PC-3 (cell line): ENCODE measurements around the gene ST6GALNAC1. TPM values are rescaled to one million over a fixed set of nuclear protein-coding genes. Genes with fewer than 3 reads are reported as not detected.

ENCODE experiments used
- ATAC-seq: fragments of 200-7000 bp; cut with Tn5 transposase; 2 replicates; pipeline ENCODE4 v1.9.1; 2020; ENCODE audit warnings: mild to moderate bottlenecking, moderate library complexity
- BruUV-seq: library from RNA; stranded (reverse); fragments of 400-500 nt; replicated peaks from 2 replicates; lab custom pipeline; 2021; lab: Mats Ljungman, UMichigan
- CTCF ChIA-PET: fragments of 300-600 bp; sonication (Branson Sonifier 250); formaldehyde crosslinking; loops from one replicate; lab custom pipeline; 2022; ENCODE audit warnings: antibody characterized with exemption; lab: Charles Lee
- POLR2A ChIA-PET: fragments of 300-600 bp; sonication (Branson Sonifier 250); formaldehyde crosslinking; loops from one replicate; lab custom pipeline; 2022; ENCODE audit warnings: antibody characterized with exemption; ENCODE audit not compliant: unreplicated experiment; lab: Charles Lee
- DNase-seq: peaks from one replicate; pipeline ENCODE4 v3.0.0-alpha.2; 2015
- H2AFZ ChIP-seq: fragments of 300-600 bp; sonication (generic); 2 replicates; pipeline ENCODE4 v1.6.0; 2016; ENCODE audit warnings: antibody characterized with exemption, low read length
- H3F3A ChIP-seq: fragments of 300-600 bp; sonication (generic); one replicate; pipeline ENCODE4 v1.6.0; 2017; ENCODE audit warnings: antibody characterized with exemption, low read length, control low read depth, mild to moderate bottlenecking; ENCODE audit not compliant: unreplicated experiment
- H3K27ac ChIP-seq: fragments of 300-600 bp; sonication (generic); 2 replicates; pipeline ENCODE4 v1.5.1; 2016; ENCODE audit warnings: mild to moderate bottlenecking, low read length
- H3K27me3 ChIP-seq: fragments of 300-600 bp; sonication (generic); 2 replicates; pipeline ENCODE4 v1.6.1; 2016; ENCODE audit warnings: low read length, mixed read lengths
- H3K36me3 ChIP-seq: fragments of 300-600 bp; sonication (generic); 2 replicates; pipeline ENCODE4 v1.6.1; 2016; ENCODE audit warnings: low read depth, mixed run types, low read length, mixed read lengths
- H3K4me1 ChIP-seq: fragments of 300-600 bp; sonication (generic); 2 replicates; pipeline ENCODE4 v1.5.1; 2016; ENCODE audit warnings: low read length; ENCODE audit not compliant: insufficient read depth
- H3K4me2 ChIP-seq: fragments of 300-600 bp; sonication (generic); 2 replicates; pipeline ENCODE4 v1.6.0; 2016; ENCODE audit warnings: low read length
- H3K4me3 ChIP-seq: fragments of 300-600 bp; sonication (generic); 2 replicates; pipeline ENCODE4 v1.5.1; 2016; ENCODE audit warnings: mild to moderate bottlenecking, low read length, mixed read lengths
- H3K79me2 ChIP-seq: fragments of 300-600 bp; sonication (generic); 2 replicates; pipeline ENCODE4 v1.6.1; 2017; ENCODE audit warnings: low read length, mixed read lengths
- H3K9ac ChIP-seq: fragments of 300-600 bp; sonication (generic); 2 replicates; pipeline ENCODE4 v1.6.0; 2016; ENCODE audit warnings: mild to moderate bottlenecking, low read length
- H3K9me2 ChIP-seq: fragments of 300-600 bp; sonication (generic); replicated peaks from 2 replicates; pipeline ENCODE4 v1.6.1; 2016; ENCODE audit warnings: mixed run types, low read length, mixed read lengths
- H3K9me3 ChIP-seq: fragments of 300-600 bp; sonication (generic); 2 replicates; pipeline ENCODE4 v1.6.1; 2016; ENCODE audit warnings: low read length, mixed read lengths
- H4K20me1 ChIP-seq: fragments of 300-600 bp; sonication (generic); 2 replicates; pipeline ENCODE4 v1.6.1; 2016; ENCODE audit warnings: low read length, mixed read lengths
- CTCF ChIP-seq: fragments of 300-600 bp; sonication (generic); conservative IDR thresholded peaks from 2 replicates; pipeline ENCODE4 v1.5.1; 2017; ENCODE audit warnings: antibody characterized with exemption, low read depth, mild to moderate bottlenecking, low read length
- EZH2 ChIP-seq: fragments of 300-600 bp; sonication (generic); IDR thresholded peaks from one replicate; pipeline ENCODE4 v1.6.1; 2017; ENCODE audit warnings: antibody characterized with exemption, mild to moderate bottlenecking, low read length; ENCODE audit not compliant: unreplicated experiment
- EZH2phosphoT487 ChIP-seq: fragments of 300-600 bp; sonication (generic); IDR thresholded peaks from 2 replicates; pipeline ENCODE4 v1.6.1; 2018; ENCODE audit warnings: mild to moderate bottlenecking, antibody characterized with exemption, low read length, borderline replicate concordance
- intact Hi-C: fragments of 100-400 bp; cut with micrococcal nuclease; formaldehyde crosslinking; loops from 2 replicates; pipeline ENCODE4 v1.9.0; 2023
- total RNA-seq: library from RNA; depleted of rRNA; stranded (reverse); fragments of >200 nt; gene quantifications from 2 replicates; pipeline ENCODE4 v1.2.3, GENCODE V29; 2014

The ST6GALNAC1 gene
- total RNA-seq, 1 experiment from 2014 or later, result 4.1 TPM

GRCh38 chr17:76682296-76682695 is 38.7 kb upstream of the ST6GALNAC1 start:
- H3K9me3 ChIP-seq, result no peaks in the 10 kb centered on the region
- H3K9me2 ChIP-seq, result no peaks in the 10 kb centered on the region
- H3K4me3 ChIP-seq, result no peak overlapping the region
- no peak overlapping the region for H3K9ac ChIP-seq
- no peak overlapping the region for H3K27ac ChIP-seq
- no peak for TF ChIP-seq CTCF
- TF ChIP-seq EZH2phosphoT487, result no peak
- TF ChIP-seq EZH2, result no peak
- BruUV-seq, result no TSS peak
- intact Hi-C loops, result no loop called here
- ATAC-seq, result no peak
- H3K4me2 ChIP-seq, result no peak overlapping the region
- no peaks in the 10 kb centered on the region for H3F3A ChIP-seq
- no peaks in the 10 kb centered on the region for H3K36me3 ChIP-seq
- no peaks in the 10 kb centered on the region for H3K4me1 ChIP-seq
- POLR2A ChIA-PET, result no interaction called here
- no peak for DNase-seq
- H3K27me3 ChIP-seq, result no peaks in the 10 kb centered on the region
- H2AFZ ChIP-seq, result no peak overlapping the region
- CTCF ChIA-PET, result interaction anchor here (0.5 to 1.6 kb wide), 8 partner anchors 26 to 223 kb away, joined by 3 to 8 read pairs (median 3); no protein-coding TSS in a partner anchor
- H4K20me1 ChIP-seq, result no peaks in the 10 kb centered on the region
- H3K79me2 ChIP-seq, result no peaks in the 10 kb centered on the region

GRCh38 chr17:76681222-76682137 is 37.9 kb upstream of the ST6GALNAC1 start:
- H3K36me3 ChIP-seq, result no peaks in the 10 kb centered on the region
- ChIA-PET CTCF (interaction anchor here (0.5 to 1.6 kb wide), 16 partner anchors 10 to 222 kb away, joined by 3 to 12 read pairs (median 4); no protein-coding TSS in a partner anchor), POLR2A (no interaction called here)
- no peaks in the 10 kb centered on the region for H3K9me3 ChIP-seq
- H3F3A ChIP-seq, result no peaks in the 10 kb centered on the region
- H3K27me3 ChIP-seq, result no peaks in the 10 kb centered on the region
- no peaks in the 10 kb centered on the region for H4K20me1 ChIP-seq
- H3K79me2 ChIP-seq, result no peaks in the 10 kb centered on the region
- H2AFZ ChIP-seq, result no peak overlapping the region
- TF ChIP-seq EZH2 (no peak), EZH2phosphoT487 (no peak), CTCF (peak; percentile 96)
- no peak overlapping the region for H3K27ac ChIP-seq
- DNase-seq (peak; percentile 83), ATAC-seq (peak; percentile 86)
- no peaks in the 10 kb centered on the region for H3K9me2 ChIP-seq
- no peak overlapping the region for H3K4me2 ChIP-seq
- no TSS peak for BruUV-seq
- H3K4me3 ChIP-seq, result no peak overlapping the region
- intact Hi-C loops, result loop anchor here (1.0 to 2.0 kb wide), 3 partner anchors 57 to 159 kb away; no protein-coding TSS in a partner anchor
- H3K4me1 ChIP-seq, result no peaks in the 10 kb centered on the region
- H3K9ac ChIP-seq, result no peak overlapping the region
